GM18511 (cell line): ENCODE data around the gene RPS28.
A peak's percentile ranks its signal among the peaks of the same experiment; 100 is the strongest.
"Not testable (repeated sequence)": the region's sequence is repeated elsewhere in the genome, so short reads cannot be mapped to it uniquely, and the experiment has no call there.

Source experiments
- ATAC-seq: cut with Tn5 transposase; IDR thresholded peaks from one replicate; pipeline ENCODE4 v1.9.1; 2021; ENCODE audit warnings: mild to moderate bottlenecking, moderate library complexity; ENCODE audit not compliant: unreplicated experiment

RPS28 gene

DNA sequence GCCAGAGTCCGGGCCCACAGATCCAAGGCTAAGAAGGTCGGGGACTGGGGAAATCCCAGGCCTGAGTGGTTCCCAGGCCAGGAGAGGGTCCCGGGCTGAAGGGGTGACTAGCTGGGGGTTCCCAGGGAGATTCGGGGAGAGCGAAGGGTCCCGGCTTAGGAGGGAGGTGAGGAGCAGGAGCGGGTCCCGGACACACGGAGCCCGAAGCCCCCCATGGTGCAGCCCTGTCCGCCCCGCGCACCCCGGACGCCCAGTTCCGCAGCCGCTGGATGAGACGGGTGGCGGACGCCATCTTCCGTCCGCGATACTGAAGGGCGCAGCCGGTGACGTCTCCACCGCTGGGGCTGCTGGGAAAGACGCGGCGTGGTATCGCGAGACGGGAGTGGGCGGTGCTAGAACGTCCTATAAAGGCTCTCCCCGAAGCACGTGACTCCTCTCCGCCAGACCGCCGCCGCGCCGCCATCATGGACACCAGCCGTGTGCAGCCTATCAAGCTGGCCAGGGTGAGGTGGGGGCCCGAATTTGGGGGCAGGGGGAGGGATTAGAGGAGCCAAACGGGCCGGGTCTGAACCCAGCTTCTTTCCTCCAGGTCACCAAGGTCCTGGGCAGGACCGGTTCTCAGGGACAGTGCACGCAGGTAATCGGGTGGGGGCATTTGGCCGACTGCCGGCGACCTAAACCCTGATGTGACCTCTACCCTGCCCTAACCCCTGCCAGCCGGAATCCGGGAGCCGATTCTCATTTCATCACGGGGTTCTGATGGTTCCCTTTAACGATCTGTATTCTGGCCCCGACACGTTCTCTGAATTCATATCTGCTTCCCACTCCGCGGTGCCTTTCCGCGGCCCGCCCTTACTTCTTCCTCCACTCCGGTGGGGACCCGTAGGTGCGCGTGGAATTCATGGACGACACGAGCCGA is at the start of gene RPS28, which contains the start of gene NDUFA7:
Gene RPS28 (plus strand): TSS at position 430 of the 919 bp plus-strand sequence. CDS start 35 bp downstream, at position 465.
Gene NDUFA7 (minus strand): TSS at position 309 of the 919 bp plus-strand sequence. CDS start 17 bp downstream, at position 292.
- ATAC-seq: peak; percentile 88

DNA sequence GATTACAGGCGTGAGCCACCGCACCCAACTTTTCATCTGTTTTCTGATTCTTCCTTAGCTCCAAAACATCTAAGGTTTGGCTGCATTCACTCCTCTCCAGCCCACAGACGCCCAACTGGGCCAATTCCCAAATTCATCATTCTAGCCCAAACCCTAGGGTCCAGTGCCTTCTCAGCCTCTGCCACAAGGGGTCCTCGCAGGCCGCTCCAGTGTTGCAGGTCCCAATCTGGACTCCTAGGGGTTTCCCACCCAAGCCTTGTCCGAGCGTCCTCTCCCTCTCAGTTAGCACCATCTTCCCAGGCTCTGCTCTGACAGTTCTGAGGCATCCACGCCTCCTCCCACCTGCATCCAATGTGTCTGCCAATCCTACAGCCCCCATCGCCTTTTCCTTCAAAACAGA is 44.8 kb upstream of the RPS28 start:
- not testable (repeated sequence) for ATAC-seq

DNA sequence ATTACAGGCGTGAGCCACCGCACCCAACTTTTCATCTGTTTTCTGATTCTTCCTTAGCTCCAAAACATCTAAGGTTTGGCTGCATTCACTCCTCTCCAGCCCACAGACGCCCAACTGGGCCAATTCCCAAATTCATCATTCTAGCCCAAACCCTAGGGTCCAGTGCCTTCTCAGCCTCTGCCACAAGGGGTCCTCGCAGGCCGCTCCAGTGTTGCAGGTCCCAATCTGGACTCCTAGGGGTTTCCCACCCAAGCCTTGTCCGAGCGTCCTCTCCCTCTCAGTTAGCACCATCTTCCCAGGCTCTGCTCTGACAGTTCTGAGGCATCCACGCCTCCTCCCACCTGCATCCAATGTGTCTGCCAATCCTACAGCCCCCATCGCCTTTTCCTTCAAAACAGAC is 30.0 kb upstream of the RPS28 start:
- ATAC-seq: not testable (repeated sequence)

DNA sequence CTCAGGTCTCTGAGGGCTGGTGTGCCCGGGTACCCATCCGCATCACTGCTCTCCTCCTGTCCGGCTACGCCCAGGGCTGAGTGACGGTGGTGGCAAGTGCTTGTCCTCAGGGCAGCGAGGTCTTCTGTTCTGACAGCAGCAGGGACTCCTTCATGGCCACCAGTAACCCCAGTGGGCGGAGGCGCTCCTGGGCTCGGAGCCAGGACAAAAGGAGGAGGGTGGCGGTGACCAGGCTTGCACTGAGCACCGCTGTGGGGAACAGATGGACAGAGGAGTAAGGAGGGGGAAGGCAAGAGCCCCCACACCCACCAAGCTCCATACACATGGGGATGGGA is 19.0 kb upstream of the RPS28 start:
- no peak for ATAC-seq

DNA sequence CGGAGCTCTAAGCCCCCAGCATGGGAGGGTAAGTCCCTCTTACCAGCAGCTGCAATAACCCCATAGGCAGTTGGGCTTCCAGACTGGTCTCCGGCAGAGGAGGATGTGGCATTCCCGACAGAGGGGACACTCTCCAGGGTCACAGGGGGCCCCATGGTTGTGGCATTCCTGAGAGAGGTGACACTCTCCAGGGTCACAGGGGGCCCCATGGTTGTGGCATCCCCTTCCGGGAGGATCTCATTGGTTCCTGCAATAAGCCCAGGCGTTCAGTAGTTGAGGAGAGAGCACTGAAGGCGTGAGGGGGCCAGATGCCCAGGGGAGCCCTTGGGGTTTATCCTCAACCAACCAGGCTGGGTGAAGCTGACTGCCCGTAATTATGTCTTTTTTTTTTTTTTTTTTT is 18.6 kb upstream of the RPS28 start:
- no peak for ATAC-seq

DNA sequence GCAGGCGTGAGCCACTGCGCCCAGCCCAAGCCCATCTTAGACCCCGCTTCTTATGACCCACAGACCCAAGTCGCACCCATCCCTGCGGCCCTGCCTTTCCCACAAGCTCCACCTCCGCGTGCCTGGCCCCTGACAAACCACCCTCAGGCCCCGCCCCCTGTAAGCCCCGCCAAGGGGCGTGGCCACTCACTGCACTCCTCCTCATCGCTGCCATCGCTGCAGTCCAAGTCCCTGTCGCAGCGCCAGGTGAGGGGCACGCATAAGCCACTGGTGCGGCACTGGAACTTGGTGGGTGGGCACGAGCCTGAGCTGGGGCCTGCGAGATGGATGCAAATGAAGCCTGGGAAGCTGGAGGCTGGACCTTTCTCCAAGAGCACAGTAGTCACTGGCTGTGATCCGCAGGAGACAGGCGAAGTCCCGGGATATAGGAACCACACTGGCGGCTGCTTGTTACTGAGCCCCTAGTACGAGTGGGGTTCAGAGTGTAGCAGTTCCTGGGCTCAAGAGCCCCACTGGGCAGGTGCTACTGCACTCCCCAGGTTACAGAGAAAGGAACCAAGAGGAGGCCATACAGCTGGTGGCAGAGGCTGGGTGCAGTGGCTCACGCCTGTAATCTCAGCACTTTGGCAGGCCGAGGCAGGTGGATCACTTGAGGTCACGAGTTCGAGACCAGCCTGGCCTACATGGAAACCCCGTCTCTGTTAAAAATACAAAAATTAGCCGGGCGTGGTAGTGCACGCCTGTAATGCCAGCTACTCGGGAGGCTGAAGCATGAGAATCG is 16.3 kb upstream of the RPS28 start:
- ATAC-seq: no peak

DNA sequence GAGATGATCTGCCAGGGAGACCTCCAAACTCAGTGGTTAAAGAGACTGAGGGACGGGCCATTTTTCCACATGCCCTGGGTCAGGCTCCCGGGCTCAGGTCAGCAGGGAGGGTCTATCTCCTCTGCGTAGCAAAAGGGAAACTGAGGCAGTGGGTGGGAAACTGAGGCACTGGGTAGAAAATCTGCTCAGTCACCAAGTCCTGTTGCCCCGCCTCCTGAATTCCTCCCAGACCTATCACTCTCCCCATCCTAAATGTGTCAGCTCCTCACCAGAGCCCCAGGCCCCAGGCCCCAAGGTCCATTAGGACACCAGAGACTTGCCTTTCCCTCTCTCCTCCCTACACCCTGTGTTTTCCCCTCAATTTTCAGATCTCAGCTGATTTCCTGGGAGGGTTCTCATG is 15.5 kb upstream of the RPS28 start:
- no peak for ATAC-seq

DNA sequence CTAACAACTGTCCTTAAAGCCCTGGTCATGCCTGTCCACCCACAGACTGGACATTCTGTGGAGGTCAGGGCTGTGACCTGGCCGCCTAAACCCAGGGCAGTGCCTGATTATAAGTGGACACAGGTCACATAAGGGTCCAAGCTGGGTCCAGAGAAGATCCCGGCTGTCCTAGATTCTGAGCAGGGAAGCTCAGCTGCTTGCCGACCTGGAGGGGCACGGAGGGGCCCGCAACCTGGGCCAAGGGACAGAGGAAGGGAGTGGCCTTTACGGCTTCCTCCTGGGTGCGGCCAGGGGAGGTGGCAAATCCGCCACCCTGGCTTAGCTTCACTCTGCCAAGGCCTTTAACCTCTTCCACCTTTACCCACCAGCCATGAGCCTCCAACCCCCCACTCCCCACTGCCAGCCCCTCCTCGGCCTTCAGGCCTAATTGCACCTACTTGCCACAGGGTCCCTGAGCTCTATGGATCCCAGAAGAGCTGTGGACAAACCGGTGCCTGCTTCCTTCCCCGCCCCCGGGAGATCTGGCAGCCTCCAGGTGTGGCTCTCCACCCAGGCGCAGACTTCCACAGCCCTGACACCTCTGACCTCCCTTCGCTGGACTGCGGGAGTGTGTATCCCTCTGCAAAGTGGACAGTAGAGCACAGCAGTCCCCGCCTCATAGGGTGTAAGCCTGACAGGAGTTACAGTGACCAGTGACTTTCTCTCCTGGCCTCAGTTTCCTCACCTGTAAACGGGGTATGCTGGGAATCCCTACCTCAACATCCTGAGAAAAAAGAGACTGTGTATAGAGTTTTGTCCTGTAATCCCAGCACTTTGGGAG is 14.9 kb upstream of the RPS28 start:
- ATAC-seq: no peak

DNA sequence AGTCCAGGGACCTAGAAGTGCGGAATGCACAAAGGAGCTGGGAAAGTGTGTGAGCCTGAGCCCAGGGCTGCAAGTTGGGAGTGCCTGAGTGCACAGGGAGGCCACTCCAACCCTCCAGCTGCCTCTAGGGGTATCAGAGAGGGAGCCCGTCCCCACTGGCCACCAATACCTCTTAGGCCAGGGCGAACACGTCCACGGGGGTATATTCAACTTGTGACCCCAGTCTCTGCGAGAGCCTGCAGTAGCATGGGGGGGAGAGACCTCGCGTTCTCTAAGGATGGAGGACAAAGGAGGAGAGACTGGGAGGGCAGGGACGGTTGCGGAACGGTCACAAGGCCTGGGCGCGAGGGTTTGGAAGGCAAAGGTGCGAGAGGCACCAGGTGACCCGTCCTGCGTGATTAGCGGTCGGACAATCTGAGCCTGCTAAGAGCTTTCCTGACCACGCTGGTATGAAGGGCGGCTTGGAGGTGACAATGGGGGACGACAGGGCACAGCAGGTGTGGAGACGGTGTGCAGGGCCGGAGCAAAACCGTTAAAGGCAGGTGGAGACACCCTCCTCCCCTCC is 13.8 kb upstream of the RPS28 start:
- peak; percentile 7 for ATAC-seq

DNA sequence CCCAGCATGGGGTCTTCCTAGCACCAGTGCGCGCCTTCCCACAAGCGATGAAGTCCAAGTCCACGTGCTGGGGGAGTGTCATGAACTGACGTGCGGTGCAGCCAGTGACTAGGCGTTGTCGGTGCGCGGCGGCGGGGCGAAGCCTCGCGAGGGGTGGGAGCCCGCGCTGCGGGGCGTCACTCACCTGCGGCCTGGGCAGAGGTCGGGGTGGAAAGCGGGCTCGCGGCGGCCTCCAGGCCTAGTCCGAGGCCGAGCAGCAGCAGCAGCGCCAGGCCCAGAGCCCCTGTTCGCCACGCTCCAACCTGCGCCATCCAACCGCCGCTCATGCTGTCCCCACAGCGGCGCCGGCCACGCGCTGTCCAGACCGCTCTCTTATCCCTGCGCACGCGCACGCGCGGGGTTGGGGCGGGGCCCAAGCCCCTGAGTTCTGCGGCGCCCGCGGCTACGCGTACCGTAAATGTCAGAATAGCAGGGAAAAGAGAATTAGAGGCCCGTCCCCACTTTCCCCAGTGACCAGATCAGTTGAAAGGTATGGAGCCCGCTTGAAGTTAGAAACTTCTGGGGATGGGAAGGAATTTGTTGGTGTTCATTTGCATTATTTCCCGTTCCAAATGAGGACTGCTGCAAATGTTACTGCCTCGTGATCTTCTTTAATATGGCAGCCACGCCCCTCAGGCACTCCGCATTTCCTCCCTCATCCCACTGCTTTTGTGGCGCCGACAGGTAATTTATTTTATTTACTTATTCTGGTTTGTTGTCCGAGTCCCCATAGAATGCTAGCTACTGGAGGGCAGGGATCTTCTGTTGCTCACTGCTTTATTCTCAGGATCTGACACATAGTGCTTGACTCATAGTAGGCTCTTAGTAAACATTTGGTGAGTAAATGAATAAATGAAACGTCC is 13.1 kb upstream of the RPS28 start, which contains the start of gene CD320:
Gene CD320 (minus strand): TSS at position 394 of the 902 bp plus-strand sequence. CDS start 68 bp downstream, at position 326.
- peak; percentile 85 for ATAC-seq

DNA sequence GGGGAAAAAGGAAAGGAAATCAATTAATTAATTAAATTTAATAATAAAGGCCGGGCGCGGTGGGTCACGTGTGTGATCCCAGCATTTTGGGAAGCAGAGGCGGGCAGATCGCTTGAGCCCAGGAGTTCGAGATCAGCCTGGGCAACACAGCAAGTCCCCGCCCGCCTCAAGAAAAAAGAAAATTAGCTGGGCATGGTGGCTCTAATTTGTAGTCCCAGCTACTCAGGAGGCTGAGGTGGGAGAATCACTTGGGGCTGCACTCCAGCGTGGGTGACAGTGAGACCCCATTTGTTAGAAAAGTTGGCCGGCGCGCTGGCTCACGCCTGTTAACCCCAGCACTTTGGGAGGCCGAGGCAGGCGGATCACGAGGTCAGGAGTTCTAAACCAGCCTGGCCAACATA is 12.4 kb upstream of the RPS28 start:
- ATAC-seq: no peak

DNA sequence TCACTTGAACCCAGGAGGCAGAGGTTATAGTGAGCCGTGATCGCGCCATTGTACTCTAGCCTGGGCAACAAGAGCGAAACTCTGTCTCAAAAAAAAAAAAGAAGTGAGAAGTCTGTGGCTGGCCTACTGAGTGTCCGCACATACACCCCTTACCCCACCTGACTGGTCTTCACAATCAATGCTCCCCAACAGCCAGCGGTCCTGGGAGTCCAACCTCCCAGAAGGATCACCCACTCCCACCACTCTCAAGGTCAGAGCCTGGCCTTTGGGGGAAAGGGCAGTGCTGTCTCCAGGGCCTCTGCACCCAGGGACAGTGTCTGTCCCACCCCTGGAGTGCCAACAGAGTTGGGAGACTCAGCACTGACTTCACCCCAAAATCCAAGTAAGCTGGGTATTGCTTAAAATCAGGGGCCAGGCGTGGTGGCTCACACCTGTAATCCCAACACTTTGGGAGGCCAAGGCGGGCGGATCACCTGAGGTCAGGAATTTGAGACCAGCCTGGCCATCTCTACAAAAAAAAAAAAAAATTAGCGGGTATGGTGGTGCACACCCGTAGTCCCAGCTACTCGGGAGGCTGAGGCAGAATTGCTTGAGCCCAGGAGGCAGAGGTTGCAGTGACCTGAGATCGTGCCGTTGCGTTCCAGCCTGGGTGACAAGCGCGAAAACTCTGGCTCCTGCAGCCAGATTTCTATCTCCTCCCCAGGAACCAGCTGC is 10.8 kb upstream of the RPS28 start:
- no peak for ATAC-seq

DNA sequence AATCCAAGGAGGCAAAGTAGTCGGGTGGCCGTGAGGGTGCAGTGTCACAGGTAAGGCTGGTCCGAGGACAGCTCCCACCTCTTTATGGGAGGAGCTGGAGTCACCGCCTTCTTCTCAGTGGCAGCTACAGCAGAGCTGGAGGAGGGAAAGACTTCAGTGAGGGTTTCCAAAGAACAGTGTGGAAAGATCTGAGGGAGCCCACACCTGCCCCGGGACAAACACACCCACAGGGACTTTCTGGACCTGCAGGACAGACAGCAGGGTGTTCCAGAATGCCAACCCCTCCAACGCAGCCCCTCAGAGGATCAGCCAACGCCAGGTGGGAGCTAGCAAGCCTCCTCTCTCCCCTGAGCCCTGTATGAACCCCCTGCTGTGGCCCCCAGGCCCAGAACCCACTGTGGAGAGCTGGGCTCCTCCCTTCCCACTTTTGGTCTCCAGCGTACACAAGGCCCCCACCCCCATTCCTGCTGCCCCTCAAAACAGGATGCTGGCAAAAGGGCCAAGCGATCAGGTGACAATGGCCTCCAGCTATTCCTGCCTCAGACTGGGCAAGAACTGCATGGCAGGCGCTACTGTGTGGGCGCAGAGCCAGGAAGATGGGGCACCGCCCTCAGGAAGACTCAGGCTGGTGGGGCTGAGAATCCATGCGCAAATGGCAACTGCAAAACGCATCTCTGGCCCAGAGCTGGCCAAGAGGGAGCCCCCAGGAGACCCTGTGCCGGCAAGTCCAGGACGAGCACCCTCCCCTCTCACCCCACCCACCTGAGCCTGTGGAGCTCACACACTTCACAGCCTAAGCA is 9.6 kb upstream of the RPS28 start:
- no peak for ATAC-seq

DNA sequence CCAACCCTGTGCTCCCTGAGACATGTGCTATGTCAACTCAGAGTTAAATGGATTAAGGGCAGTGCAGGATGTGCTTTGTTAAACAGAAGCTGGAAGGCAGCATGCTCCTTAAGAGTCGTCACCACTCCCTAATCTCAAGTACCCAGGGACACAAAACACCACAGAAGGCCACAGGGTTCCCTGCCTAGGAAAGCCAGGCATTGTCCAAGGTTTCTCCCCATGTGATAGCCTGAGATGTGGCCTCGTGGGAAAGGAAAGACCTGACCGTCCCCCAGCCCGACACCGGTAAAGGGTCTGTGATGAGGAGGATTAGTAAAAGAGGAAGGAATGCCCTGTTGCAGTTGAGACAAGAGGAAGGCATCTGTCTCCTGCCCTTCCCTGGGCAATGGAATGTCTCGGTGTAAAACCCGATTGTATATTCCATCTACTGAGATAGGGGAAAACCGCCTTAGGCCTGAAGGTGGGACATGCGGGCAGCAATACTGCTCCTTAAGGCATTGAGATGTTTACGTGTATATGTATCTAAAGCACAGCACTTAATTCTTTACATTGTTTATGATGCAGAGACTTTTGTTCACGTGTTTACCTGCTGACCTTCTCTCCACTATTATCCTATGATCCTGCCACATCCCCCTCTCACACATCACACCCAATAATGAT is 6.2 kb upstream of the RPS28 start:
- not testable (repeated sequence) for ATAC-seq

DNA sequence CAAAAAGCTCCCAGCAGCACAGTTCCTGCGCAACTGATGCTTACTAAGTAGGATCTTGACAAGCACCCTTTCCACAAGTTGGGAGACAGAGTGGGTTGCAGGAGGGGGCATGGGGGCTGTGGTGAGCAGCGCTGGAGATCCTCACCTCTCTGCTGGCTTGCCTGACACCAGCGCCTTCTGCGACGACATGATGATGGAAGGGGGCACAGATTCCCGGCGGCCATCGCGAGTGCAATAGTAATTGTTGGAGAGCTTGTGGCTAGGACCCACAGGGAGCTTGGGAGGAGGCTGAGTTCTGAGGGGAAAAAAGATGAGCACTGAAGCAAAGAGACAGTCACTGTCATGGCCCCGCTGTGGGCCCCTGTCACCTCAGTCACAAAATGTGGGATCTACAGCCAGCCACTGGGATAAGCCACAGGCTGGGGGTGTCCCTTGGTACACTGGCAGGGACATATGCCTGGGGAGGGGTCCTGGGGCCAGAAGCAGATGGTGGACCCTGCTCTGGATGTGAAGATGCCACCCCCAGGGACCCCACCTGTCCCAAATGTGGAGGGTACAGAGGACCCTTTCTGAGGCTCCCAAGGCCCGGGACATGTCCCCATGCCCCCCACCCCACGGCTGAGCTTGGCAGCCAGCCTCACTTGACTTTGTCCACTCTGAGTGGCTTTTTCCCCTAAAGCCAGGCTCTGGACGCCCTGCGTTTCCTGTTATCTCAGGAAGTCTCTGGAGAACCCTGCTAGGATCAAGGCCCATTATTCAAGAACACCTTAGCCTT is 4.8 kb upstream of the RPS28 start:
- no peak for ATAC-seq

DNA sequence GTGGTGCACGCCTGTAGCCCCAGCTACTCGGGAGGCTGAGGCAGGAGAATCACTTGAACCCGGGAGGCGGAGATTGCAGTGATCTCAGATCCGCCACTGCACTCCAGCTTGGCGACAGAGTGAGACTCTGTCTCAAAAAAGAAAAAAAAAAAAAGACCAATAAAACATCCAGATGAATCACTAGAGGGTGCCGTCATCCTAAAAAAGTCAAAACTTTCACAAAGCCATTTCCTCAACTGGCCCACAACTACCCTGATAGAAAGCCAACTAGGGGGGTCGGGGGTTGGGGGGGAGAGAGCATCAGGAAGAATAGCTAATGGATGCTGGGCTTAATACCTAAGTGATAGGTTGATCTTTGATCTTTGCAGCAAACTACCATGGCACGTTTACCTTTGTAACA is 2.5 kb upstream of the RPS28 start:
- not testable (repeated sequence) for ATAC-seq
